Fibroblast of mammary gland (primary cell): ENCODE data around the gene ETV4.

Experiments
- DNase-seq: peaks from one replicate; pipeline ENCODE4 v3.0.0-alpha.2; 2010; ENCODE audit warnings: low read depth
- H3K4me3 ChIP-seq: 2 replicates; pipeline ENCODE4 v1.5.1; 2011; ENCODE audit warnings: low read depth, mild to moderate bottlenecking, low read length, moderate library complexity; ENCODE audit not compliant: control insufficient read depth
- TF ChIP-seq, protein P1 (sequence below): conservative IDR thresholded peaks from 2 replicates; pipeline ENCODE4 v1.5.1; 2011; ENCODE audit warnings: low read depth, low read length, inconsistent platforms; ENCODE audit not compliant: control insufficient read depth, insufficient read depth

ETV4 gene

DNA sequence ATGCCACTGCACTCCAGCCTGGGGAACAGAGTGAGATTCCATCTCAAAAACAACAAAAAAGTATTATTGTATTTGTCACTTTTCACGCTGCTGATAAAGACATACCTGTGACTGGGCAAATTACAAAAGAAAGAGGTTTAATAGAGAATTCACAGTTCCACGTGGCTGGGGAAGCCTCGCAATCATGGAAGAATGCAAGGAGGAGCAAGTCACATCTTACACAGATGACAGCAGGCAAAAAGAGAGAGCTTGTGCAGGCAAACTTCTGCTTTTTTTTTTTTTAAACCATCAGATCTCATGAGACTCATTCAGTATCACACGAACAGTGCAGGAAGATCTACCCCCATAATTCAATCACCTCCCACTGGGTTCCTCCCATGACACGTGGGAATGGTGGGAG lies 41.5 kb upstream of the ETV4 start:
- TF ChIP-seq, protein P1, sequence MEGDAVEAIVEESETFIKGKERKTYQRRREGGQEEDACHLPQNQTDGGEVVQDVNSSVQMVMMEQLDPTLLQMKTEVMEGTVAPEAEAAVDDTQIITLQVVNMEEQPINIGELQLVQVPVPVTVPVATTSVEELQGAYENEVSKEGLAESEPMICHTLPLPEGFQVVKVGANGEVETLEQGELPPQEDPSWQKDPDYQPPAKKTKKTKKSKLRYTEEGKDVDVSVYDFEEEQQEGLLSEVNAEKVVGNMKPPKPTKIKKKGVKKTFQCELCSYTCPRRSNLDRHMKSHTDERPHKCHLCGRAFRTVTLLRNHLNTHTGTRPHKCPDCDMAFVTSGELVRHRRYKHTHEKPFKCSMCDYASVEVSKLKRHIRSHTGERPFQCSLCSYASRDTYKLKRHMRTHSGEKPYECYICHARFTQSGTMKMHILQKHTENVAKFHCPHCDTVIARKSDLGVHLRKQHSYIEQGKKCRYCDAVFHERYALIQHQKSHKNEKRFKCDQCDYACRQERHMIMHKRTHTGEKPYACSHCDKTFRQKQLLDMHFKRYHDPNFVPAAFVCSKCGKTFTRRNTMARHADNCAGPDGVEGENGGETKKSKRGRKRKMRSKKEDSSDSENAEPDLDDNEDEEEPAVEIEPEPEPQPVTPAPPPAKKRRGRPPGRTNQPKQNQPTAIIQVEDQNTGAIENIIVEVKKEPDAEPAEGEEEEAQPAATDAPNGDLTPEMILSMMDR = no peak
- DNase-seq = no peak
- H3K4me3 ChIP-seq = no peak overlapping the region

DNA sequence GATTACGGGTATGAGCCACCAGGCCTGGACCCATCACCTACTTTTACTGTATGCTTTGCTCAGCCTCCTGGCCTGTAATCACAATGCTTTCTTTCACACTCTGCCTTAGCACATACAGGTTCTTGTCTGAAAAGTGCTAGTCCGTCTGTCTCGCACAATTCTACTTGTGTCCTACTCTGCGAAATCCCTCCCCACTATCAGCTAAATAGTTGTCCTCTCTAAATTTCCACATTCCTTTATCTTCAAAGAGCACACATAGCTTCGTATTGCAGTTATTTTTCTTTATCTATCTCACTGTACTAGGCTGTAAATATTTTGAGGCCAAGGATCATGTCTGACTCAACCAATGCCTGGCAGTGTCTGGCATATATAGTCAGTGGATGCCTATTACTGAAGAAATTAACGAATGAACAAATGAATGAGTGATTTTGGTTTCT lies 38.5 kb upstream of the ETV4 start:
- TF ChIP-seq, protein P1 = no peak
- H3K4me3 ChIP-seq = no peak overlapping the region
- no peak for DNase-seq

DNA sequence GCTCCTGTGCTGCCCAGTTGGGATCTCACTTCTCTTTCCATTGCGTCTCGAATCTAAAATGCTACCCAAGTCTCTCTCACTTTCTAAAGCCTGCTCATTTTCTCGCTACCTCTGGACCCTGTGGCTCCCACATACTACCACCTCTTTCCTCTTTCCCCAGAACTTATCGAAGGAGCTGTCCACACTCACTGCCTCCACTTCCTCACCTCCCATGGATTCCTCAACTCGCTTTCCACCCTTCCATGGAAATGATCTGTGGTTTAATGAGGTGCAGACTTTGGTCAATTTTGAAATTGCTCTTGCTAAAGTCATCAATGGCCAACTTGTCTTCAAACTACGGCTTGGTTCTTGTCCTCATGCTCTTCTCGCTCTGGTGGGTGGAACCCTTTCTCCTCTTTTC lies 37.2 kb upstream of the ETV4 start:
- DNase-seq = no peak
- H3K4me3 ChIP-seq = no peak overlapping the region
- TF ChIP-seq, protein P1 = no peak

DNA sequence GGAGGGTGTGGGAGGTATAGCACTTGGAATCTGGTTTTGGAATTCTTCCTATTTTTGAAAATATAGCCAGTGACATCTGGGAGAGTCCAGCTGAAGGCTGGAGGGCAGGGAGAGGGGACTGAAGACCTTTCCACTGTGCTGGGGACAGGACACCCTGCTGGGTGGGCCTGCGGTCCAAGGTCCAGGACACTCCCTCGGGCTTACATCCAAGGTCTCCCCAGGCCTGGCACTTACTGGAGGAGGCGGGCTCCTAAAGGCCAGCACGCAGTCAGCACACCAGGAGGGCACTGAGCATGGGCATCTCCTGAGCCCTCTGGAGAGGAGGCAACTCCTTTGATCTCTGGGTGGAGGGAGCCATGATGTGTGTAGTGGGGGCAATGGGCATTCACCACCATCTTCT lies 35.5 kb upstream of the ETV4 start:
- DNase-seq = no peak
- H3K4me3 ChIP-seq = no peak overlapping the region

DNA sequence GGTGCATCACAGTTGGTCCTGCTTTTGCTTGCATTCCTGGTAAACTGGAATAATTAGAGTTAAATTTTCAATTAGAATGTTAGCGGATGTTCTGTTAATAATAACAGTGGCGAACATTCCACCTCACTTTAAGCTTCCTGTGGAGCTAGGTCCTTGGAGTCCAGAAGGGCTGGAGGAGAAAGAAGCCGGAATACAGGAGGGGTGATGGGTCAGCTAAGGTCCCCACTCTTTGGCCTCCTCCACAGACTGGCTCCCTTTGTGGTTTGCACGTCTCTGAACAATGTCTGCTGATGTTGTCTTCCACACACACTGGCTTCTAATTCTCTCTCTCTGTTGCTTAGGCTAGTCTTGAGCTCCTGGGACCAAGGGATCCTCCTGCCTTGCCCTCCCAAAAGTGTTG lies 35.0 kb upstream of the ETV4 start:
- H3K4me3 ChIP-seq = no peak overlapping the region
- TF ChIP-seq, protein P1 = no peak
- no peak for DNase-seq

More for the DNA sequence above, 35.5 kb upstream of the ETV4 start:
- TF ChIP-seq, protein P1 = no peak

DNA sequence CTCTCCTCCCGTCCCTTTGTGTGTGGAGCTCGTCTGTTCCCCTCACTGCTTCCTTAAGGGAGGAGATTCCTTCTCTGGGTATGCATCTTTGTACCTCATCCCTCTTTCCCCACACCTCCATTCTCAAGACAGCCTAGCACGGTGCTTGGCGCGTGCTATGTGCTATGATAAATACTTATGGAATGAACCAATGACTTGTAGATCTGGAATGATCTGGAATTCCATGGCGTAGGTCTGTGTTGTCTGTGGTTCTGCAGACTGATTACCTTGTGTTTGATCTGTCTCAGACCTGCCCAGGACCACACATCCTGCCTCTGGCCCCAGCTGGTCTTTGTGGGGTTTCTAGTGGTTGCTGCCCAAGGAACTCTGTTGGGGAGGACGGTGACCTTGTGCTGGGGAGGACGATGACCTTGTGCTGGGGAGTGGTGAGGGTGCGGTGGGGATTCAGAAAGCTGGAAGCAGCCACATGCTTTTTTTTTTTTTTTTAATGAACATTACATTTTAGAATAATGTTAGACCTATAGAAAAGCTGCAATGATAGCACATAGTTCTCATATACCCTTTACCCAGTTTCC lies 33.5 kb upstream of the ETV4 start:
- TF ChIP-seq, protein P1 = no peak
- H3K4me3 ChIP-seq = no peak overlapping the region
- peak; percentile 72 for DNase-seq
